ENCODE results near the gene KDM4D.
A peak's percentile ranks its signal among the peaks of the same experiment; 100 is the strongest.

The KDM4D gene

DNA sequence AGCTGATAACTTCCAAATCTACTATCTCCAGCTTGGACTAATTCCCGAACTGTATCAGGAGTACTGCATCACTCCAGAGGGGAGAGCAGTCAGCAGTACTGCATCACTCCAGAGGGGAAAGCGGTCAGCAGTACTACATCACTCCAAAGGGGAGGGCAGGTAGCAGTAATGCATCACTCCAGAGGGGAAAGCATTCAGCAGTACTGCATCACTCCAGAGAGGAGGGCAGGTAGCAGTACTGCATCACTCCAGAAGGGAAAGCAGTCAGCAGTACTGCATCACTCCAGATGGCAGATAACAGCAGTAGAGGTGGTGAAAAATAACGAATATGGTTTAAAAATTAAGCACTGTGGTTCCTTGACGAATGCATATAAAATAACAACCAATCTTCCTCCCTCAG, 8.6 kb upstream of the KDM4D start:
- H2BK12ac ChIP-seq (ENCODE audit: low read length) = no peak overlapping the region
- no peak overlapping the region for H2AFZ ChIP-seq (ENCODE audit: low read length)
- no peaks in the 10 kb centered on the region for H3K79me1 ChIP-seq (ENCODE audit: low read depth, low read length)
- H3K4ac ChIP-seq (ENCODE audit: low read length) = no peak overlapping the region
- H3K14ac ChIP-seq (ENCODE audit: low read length) = no peak overlapping the region
- no peak overlapping the region for H4K8ac ChIP-seq (ENCODE audit: low read depth, low read length)
- H3K27ac ChIP-seq (replicated peaks; ENCODE audit: low read length) = no peak overlapping the region
- H3K4me2 ChIP-seq (ENCODE audit: insufficient read depth, low read length, poor library complexity, severe bottlenecking) = no peak overlapping the region
- H3K23ac ChIP-seq (ENCODE audit: low read depth, low read length, poor library complexity) = no peak overlapping the region
- no peaks in the 10 kb centered on the region for H3K4me1 ChIP-seq (ENCODE audit: control insufficient read depth in 2 of 2, insufficient read depth in 1 of 2, low read depth in 1 of 2, low read length in 2 of 2)
- no peak overlapping the region for H2AK5ac ChIP-seq (ENCODE audit: low read depth, low read length)
- no peak overlapping the region for H4K91ac ChIP-seq (ENCODE audit: low read depth, low read length, poor library complexity)
- H2BK120ac ChIP-seq (ENCODE audit: low read depth, low read length) = no peak overlapping the region
- no CpG with 5 or more reads among the region's 4 CpGs for WGBS, 2 donors (ENCODE audit: extremely low coverage in 2 of 2, insufficient read length in 2 of 2, insufficient replicate concordance in 1 of 2)
- no peaks in the 10 kb centered on the region for H3K27me3 ChIP-seq (ENCODE audit: control insufficient read depth in 3 of 3, insufficient read depth in 3 of 3, low read depth in 1 of 3, low read length in 3 of 3)
- DNase-seq (ENCODE audit: low spot score) = no peak
- no peak overlapping the region for H2BK15ac ChIP-seq (ENCODE audit: low read length)
- no peak overlapping the region for H3K4me3 ChIP-seq (ENCODE audit: low read length in 2 of 2)
- no peak overlapping the region for H3K9ac ChIP-seq (ENCODE audit: low read depth, low read length, poor library complexity)
- peaks cover 22 to 98% of the 10 kb centered on the region in 2 donors for H3K36me3 ChIP-seq (replicated peaks in 1 of 2; ENCODE audit: control insufficient read depth in 2 of 2, insufficient read depth in 2 of 2, low read length in 2 of 2)
- no peak overlapping the region for H2BK5ac ChIP-seq (ENCODE audit: low read length)
- H3K9me3 ChIP-seq (replicated peaks in 1 of 2; ENCODE audit: control insufficient read depth in 2 of 2, insufficient read depth in 1 of 2, low read depth in 1 of 2, low read length in 2 of 2) = no peaks in the 10 kb centered on the region
- H3K18ac ChIP-seq (ENCODE audit: low read length) = no peak overlapping the region

GRCh38 chr11:94968334-94968958, 5.1 kb upstream of the KDM4D start:
- H3K14ac ChIP-seq (ENCODE audit: low read length) = no peak overlapping the region
- H4K8ac ChIP-seq (ENCODE audit: low read depth, low read length) = no peak overlapping the region
- H2BK15ac ChIP-seq (ENCODE audit: low read length) = no peak overlapping the region
- H3K9me3 ChIP-seq (replicated peaks in 1 of 2; ENCODE audit: control insufficient read depth in 2 of 2, insufficient read depth in 1 of 2, low read depth in 1 of 2, low read length in 2 of 2) = no peaks in the 10 kb centered on the region
- H3K27me3 ChIP-seq (ENCODE audit: control insufficient read depth in 3 of 3, insufficient read depth in 3 of 3, low read depth in 1 of 3, low read length in 3 of 3) = no peaks in the 10 kb centered on the region
- H3K27ac ChIP-seq (replicated peaks; ENCODE audit: low read length) = no peak overlapping the region
- no peak overlapping the region for H3K4me3 ChIP-seq (ENCODE audit: low read length in 2 of 2)
- H3K4me1 ChIP-seq (ENCODE audit: control insufficient read depth in 2 of 2, insufficient read depth in 1 of 2, low read depth in 1 of 2, low read length in 2 of 2) = peaks cover 0 to 4% of the 10 kb centered on the region in 2 donors
- no peak overlapping the region for H4K91ac ChIP-seq (ENCODE audit: low read depth, low read length, poor library complexity)
- no peak overlapping the region for H3K23ac ChIP-seq (ENCODE audit: low read depth, low read length, poor library complexity)
- H3K9ac ChIP-seq (ENCODE audit: low read depth, low read length, poor library complexity) = no peak overlapping the region
- H3K36me3 ChIP-seq (replicated peaks in 1 of 2; ENCODE audit: control insufficient read depth in 2 of 2, insufficient read depth in 2 of 2, low read length in 2 of 2) = peaks cover 24 to 90% of the 10 kb centered on the region in 2 donors
- H3K79me1 ChIP-seq (ENCODE audit: low read depth, low read length) = peaks cover 3% of the 10 kb centered on the region
- H3K4ac ChIP-seq (ENCODE audit: low read length) = no peak overlapping the region
- WGBS, 2 donors (ENCODE audit: extremely low coverage in 2 of 2, insufficient read length in 2 of 2, insufficient replicate concordance in 1 of 2) = no CpG with 5 or more reads among the region's 1 CpG
- H3K4me2 ChIP-seq (ENCODE audit: insufficient read depth, low read length, poor library complexity, severe bottlenecking) = no peak overlapping the region
- no peak overlapping the region for H2AFZ ChIP-seq (ENCODE audit: low read length)
- no peak overlapping the region for H2BK120ac ChIP-seq (ENCODE audit: low read depth, low read length)
- DNase-seq (ENCODE audit: low spot score) = no peak
- no peak overlapping the region for H3K18ac ChIP-seq (ENCODE audit: low read length)
- H2BK5ac ChIP-seq (ENCODE audit: low read length) = no peak overlapping the region
- H2AK5ac ChIP-seq (ENCODE audit: low read depth, low read length) = no peak overlapping the region
- H2BK12ac ChIP-seq (ENCODE audit: low read length) = no peak overlapping the region

DNA sequence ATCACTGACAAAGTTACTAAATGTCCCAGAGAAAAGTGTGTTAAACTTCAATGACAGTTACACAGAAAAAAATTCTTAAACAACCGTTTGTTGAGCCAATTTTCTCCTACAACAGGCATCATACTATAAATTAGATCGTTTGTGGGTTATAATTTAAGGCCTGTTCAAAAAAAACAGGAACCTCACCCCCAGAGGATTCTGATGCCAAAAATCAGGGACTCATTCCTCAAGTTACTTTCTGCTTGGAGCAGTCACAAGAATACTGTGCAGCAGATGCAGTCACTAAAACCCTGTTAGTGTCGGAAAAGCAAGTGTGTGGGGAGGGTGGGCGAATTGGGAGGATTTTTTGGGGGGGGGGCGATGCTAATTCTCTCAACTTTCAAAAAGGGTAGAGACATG, 810 bp upstream of the KDM4D start:
- H3K9me3 ChIP-seq (replicated peaks in 1 of 2; ENCODE audit: control insufficient read depth in 2 of 2, insufficient read depth in 1 of 2, low read depth in 1 of 2, low read length in 2 of 2) = no peaks in the 10 kb centered on the region
- WGBS, 2 donors (ENCODE audit: extremely low coverage in 2 of 2, insufficient read length in 2 of 2, insufficient replicate concordance in 1 of 2) = no CpG with 5 or more reads among the region's 5 CpGs
- no peak overlapping the region for H3K18ac ChIP-seq (ENCODE audit: low read length)
- peaks cover 12 to 56% of the 10 kb centered on the region in 2 donors for H3K36me3 ChIP-seq (replicated peaks in 1 of 2; ENCODE audit: control insufficient read depth in 2 of 2, insufficient read depth in 2 of 2, low read length in 2 of 2)
- H3K4me2 ChIP-seq (ENCODE audit: insufficient read depth, low read length, poor library complexity, severe bottlenecking) = peak overlapping the region; percentile 71
- H2AFZ ChIP-seq (ENCODE audit: low read length) = peak overlapping the region; percentile 85
- H4K91ac ChIP-seq (ENCODE audit: low read depth, low read length, poor library complexity) = no peak overlapping the region
- no peak overlapping the region for H2BK5ac ChIP-seq (ENCODE audit: low read length)
- peaks cover 0 to 4% of the 10 kb centered on the region in 2 donors for H3K4me1 ChIP-seq (ENCODE audit: control insufficient read depth in 2 of 2, insufficient read depth in 1 of 2, low read depth in 1 of 2, low read length in 2 of 2)
- no peak overlapping the region for H3K27ac ChIP-seq (replicated peaks; ENCODE audit: low read length)
- peak overlapping the region; percentile 92 to 97 for H3K4me3 ChIP-seq (ENCODE audit: low read length in 2 of 2)
- no peak overlapping the region for H3K14ac ChIP-seq (ENCODE audit: low read length)
- no peak for DNase-seq (ENCODE audit: low spot score)
- no peak overlapping the region for H3K4ac ChIP-seq (ENCODE audit: low read length)
- no peak overlapping the region for H2BK120ac ChIP-seq (ENCODE audit: low read depth, low read length)
- no peak overlapping the region for H2AK5ac ChIP-seq (ENCODE audit: low read depth, low read length)
- H3K9ac ChIP-seq (ENCODE audit: low read depth, low read length, poor library complexity) = no peak overlapping the region
- peaks cover 3% of the 10 kb centered on the region for H3K79me1 ChIP-seq (ENCODE audit: low read depth, low read length)
- no peak overlapping the region for H4K8ac ChIP-seq (ENCODE audit: low read depth, low read length)
- H3K27me3 ChIP-seq (ENCODE audit: control insufficient read depth in 3 of 3, insufficient read depth in 3 of 3, low read depth in 1 of 3, low read length in 3 of 3) = no peaks in the 10 kb centered on the region
- H2BK15ac ChIP-seq (ENCODE audit: low read length) = no peak overlapping the region
- peak overlapping the region; percentile 87 for H3K23ac ChIP-seq (ENCODE audit: low read depth, low read length, poor library complexity)
- H2BK12ac ChIP-seq (ENCODE audit: low read length) = no peak overlapping the region

DNA sequence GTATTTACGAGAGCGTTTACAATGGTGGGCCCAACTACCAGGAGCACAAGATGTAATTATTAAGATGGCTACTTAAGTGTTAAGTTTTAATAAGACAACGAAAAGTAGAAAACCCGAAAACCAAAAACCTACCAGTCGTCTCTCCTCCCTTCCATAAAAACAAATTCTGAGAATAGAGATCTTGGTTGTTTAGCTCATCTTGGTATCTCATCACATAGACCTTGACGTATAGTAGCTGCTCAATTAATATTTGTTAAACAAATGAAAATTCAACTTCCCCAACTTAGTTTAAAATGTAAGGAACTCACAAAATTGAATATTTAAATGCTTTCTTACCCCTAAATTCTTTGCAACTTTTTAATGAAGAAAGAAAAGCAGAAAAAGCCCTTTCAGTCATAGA, 669 bp downstream of the KDM4D start:
- no peak overlapping the region for H3K27ac ChIP-seq (replicated peaks; ENCODE audit: low read length)
- peak overlapping the region in 1 of 2 donors; percentile 92 for H3K4me3 ChIP-seq (ENCODE audit: low read length in 2 of 2)
- DNase-seq (ENCODE audit: low spot score) = no peak
- peak overlapping the region; percentile 43 for H3K4me2 ChIP-seq (ENCODE audit: insufficient read depth, low read length, poor library complexity, severe bottlenecking)
- H3K4ac ChIP-seq (ENCODE audit: low read length) = no peak overlapping the region
- H2BK12ac ChIP-seq (ENCODE audit: low read length) = no peak overlapping the region
- H3K79me1 ChIP-seq (ENCODE audit: low read depth, low read length) = peaks cover 3% of the 10 kb centered on the region
- no peaks in the 10 kb centered on the region for H3K27me3 ChIP-seq (ENCODE audit: control insufficient read depth in 3 of 3, insufficient read depth in 3 of 3, low read depth in 1 of 3, low read length in 3 of 3)
- no peak overlapping the region for H2BK15ac ChIP-seq (ENCODE audit: low read length)
- no peak overlapping the region for H2BK5ac ChIP-seq (ENCODE audit: low read length)
- H2AFZ ChIP-seq (ENCODE audit: low read length) = peak overlapping the region; percentile 85
- peaks cover 8 to 43% of the 10 kb centered on the region in 2 donors for H3K36me3 ChIP-seq (replicated peaks in 1 of 2; ENCODE audit: control insufficient read depth in 2 of 2, insufficient read depth in 2 of 2, low read length in 2 of 2)
- no peaks in the 10 kb centered on the region for H3K9me3 ChIP-seq (replicated peaks in 1 of 2; ENCODE audit: control insufficient read depth in 2 of 2, insufficient read depth in 1 of 2, low read depth in 1 of 2, low read length in 2 of 2)
- H3K23ac ChIP-seq (ENCODE audit: low read depth, low read length, poor library complexity) = no peak overlapping the region
- H4K8ac ChIP-seq (ENCODE audit: low read depth, low read length) = no peak overlapping the region
- no peak overlapping the region for H2BK120ac ChIP-seq (ENCODE audit: low read depth, low read length)
- no peak overlapping the region for H3K9ac ChIP-seq (ENCODE audit: low read depth, low read length, poor library complexity)
- H3K14ac ChIP-seq (ENCODE audit: low read length) = no peak overlapping the region
- WGBS, 2 donors (ENCODE audit: extremely low coverage in 2 of 2, insufficient read length in 2 of 2, insufficient replicate concordance in 1 of 2) = no CpG with 5 or more reads among the region's 6 CpGs
- no peak overlapping the region for H2AK5ac ChIP-seq (ENCODE audit: low read depth, low read length)
- no peak overlapping the region for H4K91ac ChIP-seq (ENCODE audit: low read depth, low read length, poor library complexity)
- no peak overlapping the region for H3K18ac ChIP-seq (ENCODE audit: low read length)
- peaks cover 0 to 4% of the 10 kb centered on the region in 2 donors for H3K4me1 ChIP-seq (ENCODE audit: control insufficient read depth in 2 of 2, insufficient read depth in 1 of 2, low read depth in 1 of 2, low read length in 2 of 2)
